ENCODE results near the gene SLC7A14.
"Not testable (repeated sequence)": the region's sequence is repeated elsewhere in the genome, so short reads cannot be mapped to it uniquely, and the experiment has no call there.

The SLC7A14 gene

GRCh38 chr3:170594528-170594927 lies 8.7 kb upstream of the SLC7A14 start:
- DNase-seq (ENCODE audit: low read depth in 2 of 2), result no peak

- no peak for DNase-seq (ENCODE audit: low read depth in 2 of 2)
Observed at GRCh38 chr3:170593634-170594033, 7.8 kb upstream of the SLC7A14 start.

DNA sequence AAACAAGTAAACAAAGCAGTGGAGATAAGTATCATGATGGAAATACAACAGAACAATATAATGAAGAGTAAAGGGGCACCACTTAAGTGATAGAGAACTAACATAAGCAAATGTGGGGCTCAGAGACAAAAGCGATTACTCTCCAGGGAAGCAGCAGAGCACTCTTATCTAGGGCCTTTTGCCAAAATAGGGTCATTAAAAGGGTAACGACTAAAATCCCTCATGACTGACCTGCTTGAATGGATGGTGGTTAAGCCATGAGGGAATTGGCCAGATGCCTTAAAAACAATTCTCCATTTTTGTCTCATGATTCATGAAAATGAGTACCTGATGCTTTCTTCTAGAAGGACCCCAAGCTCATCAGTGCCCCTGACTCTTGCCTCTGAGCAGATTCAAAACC lies 3.2 kb upstream of the SLC7A14 start:
- DNase-seq (ENCODE audit: low read depth in 2 of 2), result no peak

GRCh38 chr3:170585008-170585936 lies 603 bp downstream of the SLC7A14 start:
- DNase-seq (ENCODE audit: low read depth in 2 of 2), result no peak

DNA sequence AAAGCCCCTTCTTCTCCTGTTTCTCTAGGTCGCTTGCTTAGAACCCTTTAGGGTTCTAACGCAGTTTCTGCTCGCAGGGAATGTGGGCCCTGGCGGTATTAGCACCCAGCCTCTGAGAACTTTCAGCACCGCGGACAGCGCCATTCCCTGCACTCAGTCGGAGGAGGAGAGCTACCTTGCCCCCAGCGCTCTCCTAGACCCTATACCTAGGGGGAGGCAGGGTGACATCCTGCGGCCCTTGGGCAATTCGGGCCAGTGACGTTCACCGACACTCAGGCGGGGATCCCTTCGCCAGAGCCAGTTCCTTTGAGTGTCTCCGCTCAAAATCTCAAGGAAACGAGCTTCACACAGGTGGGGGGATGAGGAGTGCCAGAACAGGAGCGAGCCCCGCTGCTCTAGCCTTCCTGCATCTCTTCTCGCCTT lies 1.3 kb downstream of the SLC7A14 start:
- peak; percentile 9 to 46 for DNase-seq (ENCODE audit: low read depth in 2 of 2)

DNA sequence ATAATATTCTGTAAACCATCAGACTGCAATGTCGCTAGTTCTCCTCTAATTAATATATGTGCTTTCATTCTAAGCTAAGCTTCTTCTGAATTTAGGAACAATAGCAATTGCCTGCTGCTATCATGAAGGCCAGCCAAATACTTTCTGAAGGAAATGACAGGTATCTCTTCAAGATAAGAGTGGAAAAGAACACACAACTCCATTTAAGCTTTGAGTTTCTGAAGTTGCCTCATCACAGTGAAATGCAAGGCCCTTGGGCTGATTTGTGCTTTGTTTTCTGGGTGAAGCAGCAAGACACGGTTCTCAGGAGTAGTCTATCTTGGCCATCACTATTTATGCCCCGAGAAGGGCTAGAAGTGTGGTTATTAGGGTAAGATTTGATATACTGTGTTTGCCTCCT lies 6.2 kb downstream of the SLC7A14 start:
- no peak for DNase-seq (ENCODE audit: low read depth in 2 of 2)

DNA sequence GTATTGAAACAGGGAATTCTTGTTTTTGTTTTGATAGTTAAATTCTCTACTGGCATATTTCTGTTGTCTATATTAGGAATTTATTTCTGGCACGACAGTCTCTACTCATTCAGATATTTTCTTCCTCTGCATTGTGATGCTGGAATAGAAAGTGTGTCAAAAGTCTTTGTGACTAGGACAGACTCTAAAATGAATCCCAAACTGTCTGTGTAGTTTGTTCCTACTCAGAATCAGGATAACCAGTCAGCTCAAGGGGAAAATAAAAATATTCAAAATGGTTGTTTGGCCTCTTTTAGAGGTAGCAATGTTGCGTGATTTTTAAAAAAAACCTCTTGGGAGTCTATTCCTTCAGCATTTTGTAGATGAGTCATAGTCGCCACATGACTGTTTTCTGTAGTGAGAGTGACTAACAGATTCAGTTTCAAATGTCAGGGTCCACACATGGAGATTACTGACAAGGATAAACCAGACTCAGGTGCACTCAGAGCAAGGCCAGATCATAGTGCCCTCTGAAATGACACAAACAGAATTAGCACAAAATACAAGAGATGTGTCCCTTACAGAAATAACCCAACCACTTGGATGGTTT lies 13.1 kb downstream of the SLC7A14 start:
- no peak for DNase-seq (ENCODE audit: low read depth in 2 of 2)

GRCh38 chr3:170567598-170567997 lies 18.3 kb downstream of the SLC7A14 start:
- DNase-seq (ENCODE audit: low read depth in 2 of 2), result not testable (repeated sequence)

GRCh38 chr3:170566413-170566812 lies 19.5 kb downstream of the SLC7A14 start:
- DNase-seq (ENCODE audit: low read depth in 2 of 2), result no peak

- no peak for DNase-seq (ENCODE audit: low read depth in 2 of 2)
Observed at GRCh38 chr3:170565495-170565894, 20.4 kb downstream of the SLC7A14 start.

- DNase-seq (ENCODE audit: low read depth in 2 of 2), result no peak
Observed at GRCh38 chr3:170564664-170565063, 21.2 kb downstream of the SLC7A14 start.

DNA sequence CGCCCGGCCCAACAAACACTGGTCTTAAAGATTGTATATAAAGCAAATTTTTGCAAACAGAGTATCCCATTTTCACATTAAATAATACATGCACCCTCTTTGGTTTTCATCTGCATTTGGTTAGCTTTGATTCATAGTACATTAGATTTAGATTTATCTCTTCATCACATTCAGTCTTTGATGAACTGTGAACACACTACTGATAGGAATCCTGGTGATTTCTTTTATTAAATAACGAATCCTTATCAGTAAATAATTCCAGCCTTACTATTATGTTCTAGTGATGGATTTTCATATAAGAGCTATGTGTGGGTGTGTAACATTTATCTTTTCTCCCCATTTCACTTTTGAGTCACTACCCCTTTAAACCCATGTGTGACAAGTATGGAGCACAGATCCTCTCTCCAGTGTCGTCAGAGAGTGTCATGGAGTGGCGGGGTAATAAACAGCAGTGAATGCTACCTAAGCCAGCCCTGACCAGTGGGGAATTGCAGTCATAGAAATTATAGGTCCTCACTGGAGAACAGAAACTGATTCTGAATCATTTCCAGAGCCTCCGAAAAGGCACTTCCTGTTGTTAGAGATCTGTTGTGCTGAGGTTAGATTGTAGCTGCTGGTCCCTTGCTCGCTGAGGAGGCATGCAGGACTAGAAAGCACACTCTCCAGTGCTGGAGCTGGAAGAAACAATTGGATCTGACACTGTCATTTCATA lies 22.0 kb downstream of the SLC7A14 start:
- DNase-seq (ENCODE audit: low read depth in 2 of 2), result no peak

DNA sequence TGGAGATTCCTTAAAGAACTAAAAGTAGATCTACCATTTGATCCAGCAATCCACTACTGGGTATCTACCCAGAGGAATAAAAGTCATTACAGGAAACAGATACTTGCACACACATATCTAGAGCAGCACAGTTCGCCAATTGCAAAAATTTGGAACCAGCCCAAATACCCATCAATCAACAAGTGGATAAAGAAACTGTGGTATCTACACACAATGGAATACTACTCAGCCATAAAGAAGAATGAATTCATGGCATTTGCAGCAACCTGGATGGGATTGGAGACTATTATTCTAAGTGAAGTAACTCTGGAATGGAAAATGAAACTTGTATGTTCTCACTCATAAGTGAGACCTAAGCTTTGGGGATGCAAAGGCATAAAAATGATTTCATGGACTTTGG lies 23.8 kb downstream of the SLC7A14 start:
- DNase-seq (ENCODE audit: low read depth in 2 of 2), result no peak

GRCh38 chr3:170560717-170561382 lies 25.0 kb downstream of the SLC7A14 start:
- no peak for DNase-seq (ENCODE audit: low read depth in 2 of 2)

DNA sequence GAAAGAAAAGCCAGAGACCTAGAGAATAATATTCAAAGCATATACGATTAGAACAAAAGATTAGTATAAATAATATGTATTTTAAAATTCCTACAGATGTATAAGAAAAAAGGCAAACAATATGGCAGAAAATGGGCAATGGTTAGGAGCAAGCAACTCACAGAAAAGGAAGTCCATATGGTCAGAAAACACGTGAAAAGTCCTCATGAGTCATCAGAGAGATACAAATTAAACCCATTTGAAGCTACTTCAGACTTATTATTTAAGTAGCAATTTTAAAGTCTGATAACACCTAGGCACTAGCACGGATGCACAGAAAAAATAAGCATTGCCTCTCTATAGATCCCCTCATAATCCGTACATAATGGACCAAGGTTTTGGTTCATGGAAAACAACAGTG lies 25.6 kb downstream of the SLC7A14 start:
- DNase-seq (ENCODE audit: low read depth in 2 of 2), result no peak

- DNase-seq (ENCODE audit: low read depth in 2 of 2), result no peak
Observed at GRCh38 chr3:170558427-170558826, 27.4 kb downstream of the SLC7A14 start.

GRCh38 chr3:170555329-170555728 lies 30.5 kb downstream of the SLC7A14 start:
- DNase-seq (ENCODE audit: low read depth in 2 of 2), result no peak

- DNase-seq (ENCODE audit: low read depth in 2 of 2), result no peak
Observed at GRCh38 chr3:170553788-170554757, 31.8 kb downstream of the SLC7A14 start.

- no peak for DNase-seq (ENCODE audit: low read depth in 2 of 2)
Observed at GRCh38 chr3:170551252-170551651, 34.6 kb downstream of the SLC7A14 start.

DNA sequence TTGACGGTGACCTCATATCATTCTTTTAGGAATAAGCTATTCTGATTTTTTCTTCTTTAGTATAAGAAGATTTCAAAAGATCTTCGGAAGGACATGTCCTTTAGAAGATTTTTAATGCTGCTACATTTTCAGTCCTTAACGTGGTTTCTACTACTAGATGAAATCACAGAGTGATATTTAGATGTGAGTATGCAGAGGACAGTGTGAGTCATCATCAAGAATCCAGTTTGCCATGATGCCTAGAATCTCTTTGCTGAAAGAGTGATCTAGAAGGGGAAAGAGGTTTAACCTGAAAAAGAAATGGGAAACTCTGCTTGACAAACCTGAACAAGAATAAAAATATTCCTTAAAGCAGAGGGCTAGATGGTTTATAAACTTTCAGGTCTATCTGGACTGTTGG lies 43.2 kb downstream of the SLC7A14 start:
- DNase-seq (ENCODE audit: low read depth in 2 of 2), result no peak

DNA sequence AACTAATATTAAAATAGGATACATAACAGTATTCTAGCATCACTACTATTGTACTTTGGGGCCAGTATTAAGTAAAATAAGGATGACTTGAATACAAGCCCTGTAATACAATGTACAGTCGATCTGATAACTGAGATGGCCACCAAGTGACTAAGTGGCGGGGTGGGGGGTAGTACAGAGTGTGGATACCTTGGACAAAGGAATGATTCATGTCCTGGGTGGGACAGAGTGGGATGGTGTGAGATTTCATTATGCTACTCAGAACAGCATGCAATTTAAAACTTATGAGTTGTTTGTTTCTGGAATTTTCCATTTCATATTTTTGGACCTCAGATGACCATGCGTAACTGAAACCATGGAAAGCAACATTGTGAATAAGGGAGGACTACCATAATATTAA lies 46.0 kb downstream of the SLC7A14 start:
- no peak for DNase-seq (ENCODE audit: low read depth in 2 of 2)
